ENCODE results near the gene EQTN.
A peak's percentile ranks its signal among the peaks of the same experiment; 100 is the strongest.

Gene EQTN

GRCh38 chr9:27297050-27297449, at the start of gene EQTN:
TSS of gene EQTN (minus strand) at chr9:27297150. CDS start at chr9:27297055, 95 bp downstream.
- no peak for DNase-seq (ENCODE audit: low read depth)

- DNase-seq (ENCODE audit: low read depth), result no peak
These were observed 47.8 kb upstream of the EQTN start for GRCh38 chr9:27344776-27345175.

GRCh38 chr9:27341545-27342294, 44.8 kb upstream of the EQTN start:
- no peak for DNase-seq (ENCODE audit: low read depth)

GRCh38 chr9:27340961-27341511, 44.1 kb upstream of the EQTN start:
- no peak for DNase-seq (ENCODE audit: low read depth)

GRCh38 chr9:27340285-27340674, 43.3 kb upstream of the EQTN start:
- no peak for DNase-seq (ENCODE audit: low read depth)

- DNase-seq (ENCODE audit: low read depth), result no peak
These were observed 42.8 kb upstream of the EQTN start for GRCh38 chr9:27339661-27340284.

GRCh38 chr9:27338527-27338903, 41.6 kb upstream of the EQTN start:
- no peak for DNase-seq (ENCODE audit: low read depth)

GRCh38 chr9:27337833-27338526, 41.0 kb upstream of the EQTN start:
- DNase-seq (ENCODE audit: low read depth), result no peak

- no peak for DNase-seq (ENCODE audit: low read depth)
These were observed 40.3 kb upstream of the EQTN start for GRCh38 chr9:27337236-27337635.

- no peak for DNase-seq (ENCODE audit: low read depth)
These were observed 39.9 kb upstream of the EQTN start for GRCh38 chr9:27336829-27337228.

GRCh38 chr9:27336126-27336525, 39.2 kb upstream of the EQTN start:
- no peak for DNase-seq (ENCODE audit: low read depth)

GRCh38 chr9:27335075-27335474, 38.1 kb upstream of the EQTN start:
- DNase-seq (ENCODE audit: low read depth), result no peak

GRCh38 chr9:27333241-27334052, 36.5 kb upstream of the EQTN start:
- peak; percentile 67 for DNase-seq (ENCODE audit: low read depth)

GRCh38 chr9:27331393-27331792, 34.4 kb upstream of the EQTN start:
- DNase-seq (ENCODE audit: low read depth), result no peak

GRCh38 chr9:27329291-27329690, 32.3 kb upstream of the EQTN start:
- DNase-seq (ENCODE audit: low read depth), result no peak

GRCh38 chr9:27328483-27328882, 31.5 kb upstream of the EQTN start:
- DNase-seq (ENCODE audit: low read depth), result no peak

GRCh38 chr9:27311184-27311583, 14.2 kb upstream of the EQTN start:
- no peak for DNase-seq (ENCODE audit: low read depth)

- DNase-seq (ENCODE audit: low read depth), result no peak
These were observed 13.6 kb upstream of the EQTN start for GRCh38 chr9:27310582-27310981.

- DNase-seq (ENCODE audit: low read depth), result no peak
These were observed 11.9 kb upstream of the EQTN start for GRCh38 chr9:27308691-27309390.

GRCh38 chr9:27304521-27304920, 7.6 kb upstream of the EQTN start:
- no peak for DNase-seq (ENCODE audit: low read depth)

GRCh38 chr9:27303219-27303618, 6.3 kb upstream of the EQTN start:
- DNase-seq (ENCODE audit: low read depth), result peak; percentile 30

Measured in ELR (cell line).